ENCODE measurements around the gene SDK1.

Gene SDK1

DNA sequence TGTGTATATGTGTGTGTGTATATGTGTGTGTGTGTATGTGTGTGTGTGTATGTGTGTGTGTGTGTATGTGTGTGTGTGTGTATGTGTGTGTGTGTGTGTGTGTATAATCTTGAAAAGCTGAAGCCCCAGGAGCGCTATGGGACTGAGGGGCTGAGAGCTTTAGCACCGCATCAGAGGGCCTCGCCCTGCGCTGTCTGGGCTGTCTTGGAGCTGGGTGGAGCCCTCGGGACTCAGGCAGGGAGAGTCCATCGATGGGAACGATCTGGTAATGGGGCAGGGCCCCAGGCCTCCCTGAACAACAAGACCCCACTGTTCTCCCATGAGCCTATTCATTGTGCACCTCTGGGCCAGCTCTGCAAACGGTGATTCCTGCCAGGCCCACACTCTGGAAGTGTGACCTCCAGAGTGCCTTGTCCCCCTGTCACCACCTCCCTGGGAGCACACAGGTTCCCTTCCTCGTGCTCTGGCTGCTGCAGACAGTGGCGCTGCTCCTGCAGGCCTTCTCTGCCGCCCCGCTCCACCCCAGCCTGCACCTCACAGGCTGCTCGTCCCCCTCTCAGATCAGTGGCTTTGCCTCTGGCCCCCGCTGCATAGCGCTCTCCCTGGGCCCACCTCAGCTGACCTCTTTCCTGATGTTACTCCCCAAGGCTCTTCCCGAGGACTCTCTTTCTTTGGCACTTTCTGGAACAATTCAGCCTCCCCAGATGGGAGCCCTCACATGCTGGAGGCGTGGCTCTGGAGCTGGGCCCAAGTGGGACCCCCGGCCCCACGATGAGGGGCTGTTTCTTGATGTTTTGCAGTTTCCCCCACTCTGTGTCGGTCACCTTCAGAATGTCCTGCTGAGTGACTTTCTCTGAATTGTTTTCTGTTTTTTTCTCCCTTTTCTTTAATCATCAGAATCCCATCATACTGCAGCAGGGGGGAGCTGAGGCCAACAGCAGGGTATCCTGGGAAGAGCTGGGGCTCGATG, 838.9 kb downstream of the SDK1 start:
- no peak overlapping the region for H3K27ac ChIP-seq (ENCODE audit: low read length, poor library complexity, severe bottlenecking)
- H4K8ac ChIP-seq (ENCODE audit: low read length) = no peak overlapping the region
- no peak overlapping the region for H2BK120ac ChIP-seq (ENCODE audit: low read depth, low read length)
- H3K4ac ChIP-seq (ENCODE audit: low read depth in 1 of 2, low read length in 2 of 2) = no peak overlapping the region
- H3K27me3 ChIP-seq (ENCODE audit: control insufficient read depth in 1 of 2, insufficient read depth in 1 of 2, low read length in 2 of 2) = peaks cover 3 to 9% of the 10 kb centered on the region in 2 experiments
- no peaks in the 10 kb centered on the region for H3K9me3 ChIP-seq (ENCODE audit: control insufficient read depth, low read length)
- H3K9ac ChIP-seq (ENCODE audit: low read length) = no peak overlapping the region
- no peak overlapping the region for H2AK5ac ChIP-seq (ENCODE audit: low read length, severe bottlenecking)
- no peak overlapping the region for H2BK5ac ChIP-seq (ENCODE audit: low read depth, low read length, poor library complexity, severe bottlenecking)
- H3K4me1 ChIP-seq (ENCODE audit: control insufficient read depth, insufficient read depth, low read depth, low read length) = peaks cover 9% of the 10 kb centered on the region
- WGBS = 85% methylated on average over 21 of the region's 21 CpGs
- peaks cover 0 to under 1% of the 10 kb centered on the region in 2 experiments for H3K36me3 ChIP-seq (ENCODE audit: control insufficient read depth in 1 of 2, insufficient read depth in 2 of 2, low read depth in 1 of 2, low read length in 2 of 2)
- H3K14ac ChIP-seq (ENCODE audit: low read length in 2 of 2) = no peak overlapping the region
- H2AFZ ChIP-seq (ENCODE audit: low read depth, low read length) = no peak overlapping the region
- no peak overlapping the region for H3K4me2 ChIP-seq (ENCODE audit: low read length, poor library complexity, severe bottlenecking)
- H3K4me3 ChIP-seq (ENCODE audit: insufficient read depth in 1 of 2, low read depth in 1 of 2, low read length in 2 of 2) = no peak overlapping the region
- no peak overlapping the region for H2BK15ac ChIP-seq (ENCODE audit: low read depth, poor library complexity, severe bottlenecking)
- H3K79me1 ChIP-seq (replicated peaks; ENCODE audit: low read length, poor library complexity, severe bottlenecking) = no peaks in the 10 kb centered on the region
- no peak overlapping the region for H2BK12ac ChIP-seq (ENCODE audit: low read length in 2 of 2)
- no peak overlapping the region for H3K18ac ChIP-seq (ENCODE audit: low read depth in 1 of 2, low read length in 2 of 2)
- H3K23ac ChIP-seq (ENCODE audit: low read length in 2 of 2) = no peak overlapping the region
- no peak overlapping the region for H4K91ac ChIP-seq (ENCODE audit: low read length)
- no peak for DNase-seq

DNA sequence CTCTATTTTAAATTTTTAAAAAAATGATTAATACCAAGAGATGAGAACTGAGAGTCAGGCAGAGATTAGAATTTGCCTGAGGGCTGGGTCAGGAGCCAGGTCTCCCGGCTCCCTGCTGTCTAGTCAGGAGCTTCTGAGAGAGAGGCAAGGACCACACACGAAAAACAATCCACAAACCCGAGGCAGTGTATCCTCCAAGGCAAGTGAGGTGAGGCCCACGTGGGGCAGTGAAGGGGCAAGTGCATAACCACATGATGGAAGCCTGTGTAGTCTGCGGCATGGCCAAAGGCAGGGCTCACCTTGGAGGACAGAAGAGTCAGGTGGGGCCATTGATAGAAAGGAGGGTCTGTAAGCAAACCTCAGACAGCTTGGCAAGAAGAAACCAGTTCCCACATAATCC, 839.9 kb downstream of the SDK1 start:
- Histone ChIP-seq H2BK5ac (ENCODE audit: low read depth, low read length, poor library complexity, severe bottlenecking) (no peak overlapping the region), H3K23ac (ENCODE audit: low read length in 2 of 2) (no peak overlapping the region), H3K79me1 (replicated peaks; ENCODE audit: low read length, poor library complexity, severe bottlenecking) (no peaks in the 10 kb centered on the region), H2BK120ac (ENCODE audit: low read depth, low read length) (no peak overlapping the region), H4K8ac (ENCODE audit: low read length) (no peak overlapping the region), H3K4me3 (ENCODE audit: insufficient read depth in 1 of 2, low read depth in 1 of 2, low read length in 2 of 2) (no peak overlapping the region), H2AFZ (ENCODE audit: low read depth, low read length) (no peak overlapping the region), H3K9me3 (ENCODE audit: control insufficient read depth, low read length) (no peaks in the 10 kb centered on the region), H3K4me1 (ENCODE audit: control insufficient read depth, insufficient read depth, low read depth, low read length) (peaks cover 11% of the 10 kb centered on the region), H2BK12ac (ENCODE audit: low read length in 2 of 2) (no peak overlapping the region), H3K18ac (ENCODE audit: low read depth in 1 of 2, low read length in 2 of 2) (no peak overlapping the region), H4K91ac (ENCODE audit: low read length) (no peak overlapping the region), H3K36me3 (ENCODE audit: control insufficient read depth in 1 of 2, insufficient read depth in 2 of 2, low read depth in 1 of 2, low read length in 2 of 2) (peaks cover 0 to 5% of the 10 kb centered on the region in 2 experiments), H3K27ac (ENCODE audit: low read length, poor library complexity, severe bottlenecking) (no peak overlapping the region), H3K4ac (ENCODE audit: low read depth in 1 of 2, low read length in 2 of 2) (no peak overlapping the region), H3K4me2 (ENCODE audit: low read length, poor library complexity, severe bottlenecking) (no peak overlapping the region), H2AK5ac (ENCODE audit: low read length, severe bottlenecking) (no peak overlapping the region), H3K27me3 (ENCODE audit: control insufficient read depth in 1 of 2, insufficient read depth in 1 of 2, low read length in 2 of 2) (peaks cover 3 to 14% of the 10 kb centered on the region in 2 experiments), H3K14ac (ENCODE audit: low read length in 2 of 2) (no peak overlapping the region), H3K9ac (ENCODE audit: low read length) (no peak overlapping the region), H2BK15ac (ENCODE audit: low read depth, poor library complexity, severe bottlenecking) (no peak overlapping the region)
- 81% methylated on average over 5 of the region's 5 CpGs for WGBS
- DNase-seq = no peak

GRCh38 chr7:4143006-4143405, 842.0 kb downstream of the SDK1 start:
- H2BK5ac ChIP-seq (ENCODE audit: low read depth, low read length, poor library complexity, severe bottlenecking) = no peak overlapping the region
- H2AK5ac ChIP-seq (ENCODE audit: low read length, severe bottlenecking) = no peak overlapping the region
- no peak overlapping the region for H3K4me2 ChIP-seq (ENCODE audit: low read length, poor library complexity, severe bottlenecking)
- H3K9ac ChIP-seq (ENCODE audit: low read length) = no peak overlapping the region
- H2BK15ac ChIP-seq (ENCODE audit: low read depth, poor library complexity, severe bottlenecking) = no peak overlapping the region
- DNase-seq = no peak
- H3K23ac ChIP-seq (ENCODE audit: low read length in 2 of 2) = no peak overlapping the region
- no peak overlapping the region for H2BK12ac ChIP-seq (ENCODE audit: low read length in 2 of 2)
- no peak overlapping the region for H3K4me3 ChIP-seq (ENCODE audit: insufficient read depth in 1 of 2, low read depth in 1 of 2, low read length in 2 of 2)
- H3K9me3 ChIP-seq (ENCODE audit: control insufficient read depth, low read length) = no peaks in the 10 kb centered on the region
- H3K4me1 ChIP-seq (ENCODE audit: control insufficient read depth, insufficient read depth, low read depth, low read length) = peaks cover 10% of the 10 kb centered on the region
- no peak overlapping the region for H4K91ac ChIP-seq (ENCODE audit: low read length)
- WGBS = 88% methylated on average over 7 of the region's 7 CpGs
- H3K36me3 ChIP-seq (ENCODE audit: control insufficient read depth in 1 of 2, insufficient read depth in 2 of 2, low read depth in 1 of 2, low read length in 2 of 2) = peaks cover 0 to 9% of the 10 kb centered on the region in 2 experiments
- H2BK120ac ChIP-seq (ENCODE audit: low read depth, low read length) = no peak overlapping the region
- H3K79me1 ChIP-seq (replicated peaks; ENCODE audit: low read length, poor library complexity, severe bottlenecking) = no peaks in the 10 kb centered on the region
- H4K8ac ChIP-seq (ENCODE audit: low read length) = no peak overlapping the region
- H3K27ac ChIP-seq (ENCODE audit: low read length, poor library complexity, severe bottlenecking) = no peak overlapping the region
- no peak overlapping the region for H3K18ac ChIP-seq (ENCODE audit: low read depth in 1 of 2, low read length in 2 of 2)
- H3K14ac ChIP-seq (ENCODE audit: low read length in 2 of 2) = no peak overlapping the region
- H2AFZ ChIP-seq (ENCODE audit: low read depth, low read length) = no peak overlapping the region
- no peak overlapping the region for H3K4ac ChIP-seq (ENCODE audit: low read depth in 1 of 2, low read length in 2 of 2)
- peaks cover 6 to 14% of the 10 kb centered on the region in 2 experiments for H3K27me3 ChIP-seq (ENCODE audit: control insufficient read depth in 1 of 2, insufficient read depth in 1 of 2, low read length in 2 of 2)

DNA sequence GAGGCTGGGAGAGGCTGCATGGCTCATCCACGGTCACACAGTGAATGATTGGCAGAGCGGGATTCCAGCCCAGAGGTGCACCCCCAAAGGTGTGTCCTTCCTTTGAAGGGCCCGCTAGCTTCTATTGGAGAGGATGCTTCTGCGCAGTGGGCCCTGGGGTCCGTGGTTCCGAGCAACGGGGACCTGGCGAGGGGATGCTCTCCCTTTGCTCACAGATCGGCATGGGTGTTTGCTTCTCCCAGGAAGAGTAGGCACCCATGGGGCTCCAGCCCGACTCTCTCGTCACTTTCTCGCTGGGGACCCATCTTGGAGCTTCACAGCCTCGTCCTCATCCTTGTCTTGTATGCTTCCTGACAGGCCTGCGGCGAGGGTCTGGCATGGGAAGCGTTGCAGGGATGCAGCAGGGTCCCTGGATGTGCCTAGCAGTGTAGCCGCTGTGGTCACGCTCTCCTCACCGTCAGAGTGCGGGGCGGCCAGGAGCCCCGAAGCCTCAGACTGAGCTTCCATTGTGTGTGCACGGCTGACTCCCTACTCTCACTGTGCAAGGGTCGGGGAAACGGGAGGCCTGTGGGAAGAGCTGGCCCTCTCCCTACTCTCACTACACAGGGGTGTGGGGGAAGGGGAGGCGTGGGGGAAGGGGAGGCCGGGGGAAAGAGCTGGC, 842.6 kb downstream of the SDK1 start:
- peaks cover 0 to 14% of the 10 kb centered on the region in 2 experiments for H3K36me3 ChIP-seq (ENCODE audit: control insufficient read depth in 1 of 2, insufficient read depth in 2 of 2, low read depth in 1 of 2, low read length in 2 of 2)
- H2BK5ac ChIP-seq (ENCODE audit: low read depth, low read length, poor library complexity, severe bottlenecking) = no peak overlapping the region
- no peaks in the 10 kb centered on the region for H3K79me1 ChIP-seq (replicated peaks; ENCODE audit: low read length, poor library complexity, severe bottlenecking)
- peaks cover 10% of the 10 kb centered on the region for H3K4me1 ChIP-seq (ENCODE audit: control insufficient read depth, insufficient read depth, low read depth, low read length)
- no peak overlapping the region for H3K4me3 ChIP-seq (ENCODE audit: insufficient read depth in 1 of 2, low read depth in 1 of 2, low read length in 2 of 2)
- 94% methylated on average over 21 of the region's 27 CpGs for WGBS
- H2AK5ac ChIP-seq (ENCODE audit: low read length, severe bottlenecking) = no peak overlapping the region
- H2AFZ ChIP-seq (ENCODE audit: low read depth, low read length) = no peak overlapping the region
- H2BK15ac ChIP-seq (ENCODE audit: low read depth, poor library complexity, severe bottlenecking) = no peak overlapping the region
- H3K9me3 ChIP-seq (ENCODE audit: control insufficient read depth, low read length) = no peaks in the 10 kb centered on the region
- H3K23ac ChIP-seq (ENCODE audit: low read length in 2 of 2) = no peak overlapping the region
- DNase-seq = no peak
- no peak overlapping the region for H2BK12ac ChIP-seq (ENCODE audit: low read length in 2 of 2)
- H3K27me3 ChIP-seq (ENCODE audit: control insufficient read depth in 1 of 2, insufficient read depth in 1 of 2, low read length in 2 of 2) = peaks cover 6 to 14% of the 10 kb centered on the region in 2 experiments
- H3K9ac ChIP-seq (ENCODE audit: low read length) = no peak overlapping the region
- no peak overlapping the region for H3K4ac ChIP-seq (ENCODE audit: low read depth in 1 of 2, low read length in 2 of 2)
- no peak overlapping the region for H3K27ac ChIP-seq (ENCODE audit: low read length, poor library complexity, severe bottlenecking)
- no peak overlapping the region for H4K91ac ChIP-seq (ENCODE audit: low read length)
- no peak overlapping the region for H4K8ac ChIP-seq (ENCODE audit: low read length)
- no peak overlapping the region for H2BK120ac ChIP-seq (ENCODE audit: low read depth, low read length)
- H3K4me2 ChIP-seq (ENCODE audit: low read length, poor library complexity, severe bottlenecking) = no peak overlapping the region
- no peak overlapping the region for H3K18ac ChIP-seq (ENCODE audit: low read depth in 1 of 2, low read length in 2 of 2)
- H3K14ac ChIP-seq (ENCODE audit: low read length in 2 of 2) = no peak overlapping the region

Data from mesenchymal stem cell (in vitro differentiated cells and primary cell).